HepG2 (cell line): ENCODE measurements around the gene TUT4. TPM values are rescaled to one million over a fixed set of nuclear protein-coding genes. Genes with fewer than 3 reads are reported as not detected.

Experiments used
- ATAC-seq: fragments of 200-7000 bp; cut with Tn5 transposase; 3 replicates; pipeline ENCODE4 v1.9.1; 2020; ENCODE audit warnings: mild to moderate bottlenecking, moderate library complexity
- BruUV-seq: library from RNA; stranded (reverse); fragments of 400-500 nt; replicated peaks from 2 replicates; lab custom pipeline; 2021; lab: Mats Ljungman, UMichigan
- CTCF ChIA-PET: fragments of 300-600 bp; formaldehyde crosslinking; extraction: SDS; loops from one replicate; lab custom pipeline; 2021; ENCODE audit warnings: low total read pairs, inconsistent platforms, low intra/inter-chr PET ratio; lab: Yijun Ruan, JAX
- POLR2A ChIA-PET: fragments of 350-600 bp; sonication (Branson Sonifier 250); formaldehyde crosslinking; loops from one replicate; lab custom pipeline; 2020; ENCODE audit warnings: antibody characterized with exemption, inconsistent platforms; lab: Yijun Ruan, JAX
- DNase-seq: peaks from one replicate; pipeline ENCODE4 v3.0.0-alpha.2; 2015; ENCODE audit warnings: low spot score
- FAIRE-seq: peaks from 3 replicates; lab custom pipeline; 2011; peaks lifted over from hg19 to GRCh38; lab: Jason Lieb, UNC
- H2AFZ ChIP-seq: one replicate; pipeline ENCODE4 v1.6.1; 2011; ENCODE audit warnings: low read length, inconsistent platforms
- H3K27ac ChIP-seq: fragments of 300-600 bp; 3 replicates; pipeline ENCODE4 v1.8.0; 2011; ENCODE audit warnings: mixed run types, mild to moderate bottlenecking, mixed read lengths, low read length, inconsistent platforms; ENCODE audit not compliant: insufficient read depth; ENCODE audit errors: extremely low read length
- H3K27me3 ChIP-seq, 2 experiments: fragments of 200-600 bp in 1 of 2; 2 replicates in 1 of 2; 3 replicates in 1 of 2; pipeline versions ENCODE4 v1.6.0 to v1.8.0; 2011; ENCODE audit warnings: low read length in 2 of 2, mild to moderate bottlenecking in 2 of 2, moderate library complexity in 2 of 2, inconsistent platforms in 1 of 2; ENCODE audit not compliant: insufficient read depth in 2 of 2, control insufficient read depth in 1 of 2
- H3K36me3 ChIP-seq, 2 experiments: fragments of 200-600 bp in 1 of 2; replicated peaks in 1 of 2; 2 replicates in 1 of 2; 3 replicates in 1 of 2; pipeline versions ENCODE4 v1.5.1 to v1.8.0; 2011; ENCODE audit warnings: low read length in 2 of 2, inconsistent platforms in 1 of 2; ENCODE audit not compliant: insufficient read depth in 2 of 2, control insufficient read depth in 1 of 2
- H3K4me1 ChIP-seq: 2 replicates; pipeline ENCODE4 v1.5.1; 2012; ENCODE audit warnings: low read length, inconsistent platforms; ENCODE audit not compliant: insufficient read depth
- H3K4me2 ChIP-seq: 2 replicates; pipeline ENCODE4 v1.6.0; 2011; ENCODE audit warnings: low read depth, low read length, inconsistent platforms
- H3K4me3 ChIP-seq, 3 experiments: fragments of 200-600 bp in 1 of 3; sonication (generic), shearing (Covaris generic) in 1 of 3; replicated peaks in 1 of 3; 2 replicates each; pipeline ENCODE4 v1.5.1; 2011 to 2016; ENCODE audit warnings: low read length in 3 of 3, inconsistent platforms in 2 of 3, low read depth in 2 of 3, mild to moderate bottlenecking in 2 of 3, control low read depth in 1 of 3, mixed read lengths in 1 of 3; ENCODE audit not compliant: insufficient read depth in 1 of 3
- H3K79me2 ChIP-seq: one replicate; pipeline ENCODE4 v1.6.1; 2011; ENCODE audit warnings: low read length, inconsistent platforms; ENCODE audit not compliant: insufficient read depth
- H3K9ac ChIP-seq: 2 replicates; pipeline ENCODE4 v1.6.0; 2011; ENCODE audit warnings: mild to moderate bottlenecking, low read depth, low read length, inconsistent platforms; ENCODE audit not compliant: insufficient read depth
- H3K9me3 ChIP-seq: 2 replicates; pipeline ENCODE4 v1.5.1; 2012; ENCODE audit warnings: mild to moderate bottlenecking, low read length
- H4K20me1 ChIP-seq: 2 replicates; pipeline ENCODE4 v1.6.0; 2011; ENCODE audit warnings: inconsistent platforms, mild to moderate bottlenecking, low read length, moderate library complexity; ENCODE audit not compliant: insufficient read depth
- AHR ChIP-seq: IDR thresholded peaks from 2 replicates; pipeline ENCODE4 v1.6.1; 2018; ENCODE audit warnings: missing genetic modification reagents, missing compliant biosample characterization
- AKAP8 ChIP-seq: sonication (generic); formaldehyde crosslinking; IDR thresholded peaks from 2 replicates; pipeline ENCODE4 v1.5.1; 2020; ENCODE audit warnings: mild to moderate bottlenecking, missing genetic modification reagents
- ARNT ChIP-seq: fragments of 450-650 bp; IDR thresholded peaks from 2 replicates; pipeline ENCODE4 v1.6.1; 2017
- FOSL1 ChIP-seq: sonication (generic); formaldehyde crosslinking; IDR thresholded peaks from 2 replicates; pipeline ENCODE4 v1.9.0; 2021; ENCODE audit warnings: missing genetic modification reagents, borderline replicate concordance
- GABPB1 ChIP-seq: IDR thresholded peaks from 2 replicates; pipeline ENCODE4 v1.6.1; 2016; ENCODE audit warnings: mild to moderate bottlenecking, missing genetic modification reagents, moderate library complexity, missing compliant biosample characterization
- MAFG ChIP-seq: sonication (generic); formaldehyde crosslinking; IDR thresholded peaks from 2 replicates; pipeline ENCODE4 v1.5.1; 2020; ENCODE audit warnings: mild to moderate bottlenecking, missing genetic modification reagents
- MIER3 ChIP-seq: IDR thresholded peaks from 2 replicates; pipeline ENCODE4 v1.6.1; 2016; ENCODE audit warnings: missing compliant biosample characterization, borderline replicate concordance
- NCOA1 ChIP-seq: sonication (generic); formaldehyde crosslinking; IDR thresholded peaks from 2 replicates; pipeline ENCODE4 v1.9.0; 2021; ENCODE audit warnings: missing genetic modification reagents
- POLR2A ChIP-seq, 2 experiments: IDR thresholded peaks; 2 replicates each; pipeline ENCODE4 v1.6.1; 2011; ENCODE audit warnings: low read depth in 2 of 2, low read length in 2 of 2, mild to moderate bottlenecking in 1 of 2, moderate library complexity in 1 of 2; ENCODE audit not compliant: insufficient read depth in 1 of 2
- PPARG ChIP-seq: conservative IDR thresholded peaks from 2 replicates; pipeline ENCODE4 v1.6.1; 2016; ENCODE audit warnings: missing biosample characterization, missing genetic modification reagents
- RARA ChIP-seq: IDR thresholded peaks from 2 replicates; pipeline ENCODE4 v1.6.1; 2016; ENCODE audit warnings: missing genetic modification reagents, missing compliant biosample characterization
- RFX3 ChIP-seq: IDR thresholded peaks from 2 replicates; pipeline ENCODE4 v1.6.1; 2016; ENCODE audit warnings: missing biosample characterization, missing genetic modification reagents
- TBX2 ChIP-seq: sonication (generic); formaldehyde crosslinking; IDR thresholded peaks from 2 replicates; pipeline ENCODE4 v1.5.0; 2020; ENCODE audit warnings: missing genetic modification reagents, mild to moderate bottlenecking, borderline replicate concordance
- ZBTB38 ChIP-seq: sonication (generic); formaldehyde crosslinking; IDR thresholded peaks from 2 replicates; pipeline ENCODE4 v1.5.1; 2020; ENCODE audit warnings: mild to moderate bottlenecking, missing genetic modification reagents
- ZNF24 ChIP-seq: fragments of 450-650 bp; IDR thresholded peaks from 2 replicates; pipeline ENCODE4 v1.6.1; 2017; ENCODE audit warnings: antibody characterized with exemption, mild to moderate bottlenecking
- ZNF296 ChIP-seq: sonication (generic); formaldehyde crosslinking; conservative IDR thresholded peaks from 2 replicates; pipeline ENCODE4 v1.5.0; 2020; ENCODE audit warnings: mild to moderate bottlenecking, missing genetic modification reagents
- ZNF564 ChIP-seq: sonication (generic); formaldehyde crosslinking; IDR thresholded peaks from 2 replicates; pipeline ENCODE4 v1.8.1; 2023; ENCODE audit warnings: mild to moderate bottlenecking, missing genetic modification reagents
- ZNF605 ChIP-seq: sonication (generic); formaldehyde crosslinking; IDR thresholded peaks from 2 replicates; pipeline ENCODE4 v1.8.0; 2022; ENCODE audit warnings: mild to moderate bottlenecking, missing genetic modification reagents
- ZNF713 ChIP-seq: sonication (generic); formaldehyde crosslinking; IDR thresholded peaks from 2 replicates; pipeline ENCODE4 v1.4.0; 2020; ENCODE audit warnings: mild to moderate bottlenecking, missing genetic modification reagents
- ZNF839 ChIP-seq: sonication (generic); formaldehyde crosslinking; IDR thresholded peaks from 2 replicates; pipeline ENCODE4 v1.4.0; 2020; ENCODE audit warnings: missing genetic modification reagents, mild to moderate bottlenecking, borderline replicate concordance
- ZNF883 ChIP-seq: sonication (generic); formaldehyde crosslinking; IDR thresholded peaks from 2 replicates; pipeline ENCODE4 v1.5.1; 2020; ENCODE audit warnings: mild to moderate bottlenecking, missing genetic modification reagents; ENCODE audit errors: not compliant biosample characterization
- WGBS: methylation state at CpG from one replicate; pipeline ENCODE4 v1.1.6; 2017; ENCODE audit warnings: low lambda C conversion rate; 5-methylcytosine and 5-hydroxymethylcytosine counted together
- in situ Hi-C: cut with HindIII; loops from 2 replicates; pipeline ENCODE4 v1.10.0; 2017; ENCODE audit warnings: low pct_unique_long_range_greater_than_20kb; ENCODE audit not compliant: extremely low pct_ligation_motif_present
- intact Hi-C: fragments of 100-400 bp; cut with micrococcal nuclease; formaldehyde crosslinking; loops from one replicate; pipeline ENCODE4 v1.10.0; 2022; ENCODE audit not compliant: unreplicated experiment
- polyA plus RNA-seq, 8 experiments: library from polyadenylated mRNA; depleted of rRNA in 3 of 8; stranded (reverse) in 7 of 8; unstranded in 1 of 8; fragments of >200 nt; fragmentation: Illumina TruSeq in 4 of 8; extraction: Trizol in 4 of 8; gene quantifications; 2 replicates each; pipeline versions ENCODE4 v1.2.1 to v1.2.3, GENCODE V29; 2011 to 2016; ENCODE audit warnings: low read depth in 4 of 8, missing spikeins in 1 of 8, mixed read lengths in 1 of 8; ENCODE audit not compliant: insufficient read depth in 1 of 8
- total RNA-seq, 5 experiments: library from RNA; depleted of rRNA; stranded (reverse); fragments of >200 nt; fragmentation: Illumina TruSeq; extraction: Trizol; gene quantifications; 2 replicates each; pipeline ENCODE4 v1.2.3, GENCODE V29; 2016; ENCODE audit warnings: low read depth in 1 of 5
- TF ChIP-seq, protein P1 (sequence below), 2 experiments: fragments of 450-650 bp in 1 of 2; sonication (generic) in 1 of 2; formaldehyde crosslinking; IDR thresholded peaks; 2 replicates each; pipeline versions ENCODE4 v1.5.0 to v1.8.0; 2020 to 2022; ENCODE audit warnings: mild to moderate bottlenecking in 1 of 2, missing genetic modification reagents in 1 of 2
- TF ChIP-seq, protein P2 (sequence below): sonication (generic); formaldehyde crosslinking; conservative IDR thresholded peaks from 2 replicates; pipeline ENCODE4 v1.8.0; 2022; ENCODE audit warnings: low read depth, missing genetic modification reagents
- TF ChIP-seq, protein P3 (sequence below): sonication (generic); formaldehyde crosslinking; IDR thresholded peaks from 2 replicates; pipeline ENCODE4 v1.4.0; 2020; ENCODE audit warnings: mild to moderate bottlenecking, missing genetic modification reagents

The TUT4 gene
- total and polyA plus RNA-seq, 2 of the 13 experiments (the other 11 are each of a cell fraction or from before 2014, with no cell fraction given) = 44.7 to 53.5 TPM

DNA sequence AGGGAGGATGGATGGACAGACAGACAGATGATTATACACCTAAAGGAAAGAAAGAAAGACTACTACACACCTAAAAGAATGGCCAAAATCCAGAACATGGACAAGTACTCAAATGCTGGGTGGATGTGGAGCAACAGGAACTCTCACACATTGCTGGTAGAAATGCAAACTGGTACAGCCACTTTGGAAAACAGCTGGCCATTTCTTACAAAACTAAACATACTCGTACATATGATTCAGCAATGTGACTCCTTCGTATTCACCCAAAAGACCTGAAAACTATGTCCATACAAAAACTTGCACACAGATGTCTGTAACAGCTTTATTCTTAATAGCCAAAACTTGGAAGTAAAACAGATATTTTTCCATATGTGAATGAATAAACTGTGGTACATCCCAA is 97.2 kb downstream of the TUT4 start (continued):
- TF ChIP-seq, protein P1, sequence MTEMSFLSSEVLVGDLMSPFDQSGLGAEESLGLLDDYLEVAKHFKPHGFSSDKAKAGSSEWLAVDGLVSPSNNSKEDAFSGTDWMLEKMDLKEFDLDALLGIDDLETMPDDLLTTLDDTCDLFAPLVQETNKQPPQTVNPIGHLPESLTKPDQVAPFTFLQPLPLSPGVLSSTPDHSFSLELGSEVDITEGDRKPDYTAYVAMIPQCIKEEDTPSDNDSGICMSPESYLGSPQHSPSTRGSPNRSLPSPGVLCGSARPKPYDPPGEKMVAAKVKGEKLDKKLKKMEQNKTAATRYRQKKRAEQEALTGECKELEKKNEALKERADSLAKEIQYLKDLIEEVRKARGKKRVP (CRISPR knock-in tag; IDR thresholded peaks at IDR 0.05) = no peak
- TF ChIP-seq TBX2 (no peak), PPARG (CRISPR knock-in tag) (no peak)

DNA sequence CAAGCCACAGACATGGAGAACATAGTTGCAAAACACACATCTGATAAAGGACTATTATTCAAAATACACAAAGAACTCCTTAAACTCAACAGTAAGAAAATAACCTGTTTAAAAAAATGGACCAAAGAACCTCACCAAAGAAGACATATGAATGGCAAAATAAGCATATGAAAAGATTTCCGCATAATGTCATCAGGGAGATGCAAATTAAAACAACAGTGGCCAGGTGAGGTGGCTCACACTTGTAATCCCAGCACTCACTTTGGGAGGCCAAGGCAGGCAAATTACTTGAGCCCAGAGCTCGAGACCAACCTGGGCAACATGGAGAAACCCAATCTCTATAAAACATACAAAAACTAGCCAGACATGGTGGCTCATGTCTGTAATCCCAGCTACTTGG is 98.1 kb downstream of the TUT4 start:
- no TSS peak for BruUV-seq
- FAIRE-seq = no peak

DNA sequence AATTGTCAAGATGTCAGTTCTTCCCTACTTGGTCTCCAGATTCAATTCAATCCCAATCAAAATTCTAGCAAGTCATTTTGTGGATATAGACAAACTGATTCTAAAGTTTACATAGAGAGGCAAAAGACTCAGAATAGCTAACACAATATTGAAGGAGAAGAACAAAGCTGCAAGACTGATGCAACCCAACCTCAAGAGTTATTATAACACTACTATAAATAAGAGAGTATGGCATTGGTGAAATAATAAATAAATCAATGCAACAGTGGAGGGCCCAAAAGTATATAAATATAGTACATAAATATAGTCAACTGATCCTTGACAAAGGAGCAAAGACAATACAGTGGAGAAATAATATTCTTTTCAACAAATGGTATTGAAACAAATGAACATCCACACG is 98.8 kb downstream of the TUT4 start:
- CTCF ChIA-PET = no interaction called here
- no TSS peak for BruUV-seq
- TF ChIP-seq NCOA1 = no peak
- TF ChIP-seq ARNT = no peak
- no peak for TF ChIP-seq POLR2A (IDR thresholded peaks at IDR 0.05; ENCODE audit: insufficient read depth in 1 of 2, low read depth in 2 of 2, low read length in 2 of 2)
- TF ChIP-seq ZBTB38 (CRISPR knock-in tag) = no peak
- no peak for TF ChIP-seq MIER3 (CRISPR knock-in tag)
- TF ChIP-seq ZNF883 (CRISPR knock-in tag) = no peak
- TF ChIP-seq, protein P2, sequence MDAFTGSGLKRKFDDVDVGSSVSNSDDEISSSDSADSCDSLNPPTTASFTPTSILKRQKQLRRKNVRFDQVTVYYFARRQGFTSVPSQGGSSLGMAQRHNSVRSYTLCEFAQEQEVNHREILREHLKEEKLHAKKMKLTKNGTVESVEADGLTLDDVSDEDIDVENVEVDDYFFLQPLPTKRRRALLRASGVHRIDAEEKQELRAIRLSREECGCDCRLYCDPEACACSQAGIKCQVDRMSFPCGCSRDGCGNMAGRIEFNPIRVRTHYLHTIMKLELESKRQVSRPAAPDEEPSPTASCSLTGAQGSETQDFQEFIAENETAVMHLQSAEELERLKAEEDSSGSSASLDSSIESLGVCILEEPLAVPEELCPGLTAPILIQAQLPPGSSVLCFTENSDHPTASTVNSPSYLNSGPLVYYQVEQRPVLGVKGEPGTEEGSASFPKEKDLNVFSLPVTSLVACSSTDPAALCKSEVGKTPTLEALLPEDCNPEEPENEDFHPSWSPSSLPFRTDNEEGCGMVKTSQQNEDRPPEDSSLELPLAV (CRISPR knock-in tag) = no peak
- TF ChIP-seq, protein P3, sequence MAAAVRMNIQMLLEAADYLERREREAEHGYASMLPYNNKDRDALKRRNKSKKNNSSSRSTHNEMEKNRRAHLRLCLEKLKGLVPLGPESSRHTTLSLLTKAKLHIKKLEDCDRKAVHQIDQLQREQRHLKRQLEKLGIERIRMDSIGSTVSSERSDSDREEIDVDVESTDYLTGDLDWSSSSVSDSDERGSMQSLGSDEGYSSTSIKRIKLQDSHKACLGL (CRISPR knock-in tag) = no peak
- TF ChIP-seq AHR = no peak
- TF ChIP-seq ZNF605 (CRISPR knock-in tag) = no peak
- TF ChIP-seq ZNF24 = no peak

More for the DNA sequence above, 98.1 kb downstream of the TUT4 start:
- no peak for DNase-seq
- in situ Hi-C loops = no loop called here
- no peak overlapping the region for H3K27ac ChIP-seq
- ChIA-PET POLR2A (no interaction called here), CTCF (no interaction called here)
- no peak overlapping the region for H2AFZ ChIP-seq
- no peaks in the 10 kb centered on the region for H3K4me1 ChIP-seq
- peaks cover 1 to 22% of the 10 kb centered on the region in 2 experiments; a peak in 3 of 5 replicates for H3K36me3 ChIP-seq
- ATAC-seq = no peak
- no peaks in the 10 kb centered on the region for H4K20me1 ChIP-seq
- H3K4me3 ChIP-seq = no peak overlapping the region
- H3K9ac ChIP-seq = no peak overlapping the region
- intact Hi-C loops = no loop called here
- H3K4me2 ChIP-seq = no peak overlapping the region
- H3K9me3 ChIP-seq = no peaks in the 10 kb centered on the region
- TF ChIP-seq ZNF713 (CRISPR knock-in tag) = no peak
- TF ChIP-seq ZNF296 (CRISPR knock-in tag) = no peak
- TF ChIP-seq RARA (CRISPR knock-in tag) = no peak
- TF ChIP-seq ZNF564 (CRISPR knock-in tag) = no peak
- TF ChIP-seq RFX3 (CRISPR knock-in tag) = no peak
- no peak for TF ChIP-seq MAFG (CRISPR knock-in tag)
- no peak for TF ChIP-seq GABPB1 (CRISPR knock-in tag)
- no peak for TF ChIP-seq ZNF839 (CRISPR knock-in tag)
- no peak for TF ChIP-seq AKAP8 (CRISPR knock-in tag)
- TF ChIP-seq FOSL1 = no peak
- H3K27me3 ChIP-seq = no peaks in the 10 kb centered on the region
- no peaks in the 10 kb centered on the region for H3K79me2 ChIP-seq
- WGBS = 93% methylated on average over 2 of the region's 2 CpGs

More for the DNA sequence above, 98.8 kb downstream of the TUT4 start:
- no peak overlapping the region for H3K9ac ChIP-seq
- H3K27ac ChIP-seq = no peak overlapping the region
- no peak overlapping the region for H3K4me3 ChIP-seq
- 100% methylated on average over 1 of the region's 1 CpG for WGBS
- in situ Hi-C loops (no loop called here), intact Hi-C loops (no loop called here)
- no peaks in the 10 kb centered on the region for H3K9me3 ChIP-seq
- FAIRE-seq = no peak
- no peak for ATAC-seq
- H3K4me2 ChIP-seq = no peak overlapping the region
- DNase-seq = no peak
- no peak overlapping the region for H2AFZ ChIP-seq
- no peaks in the 10 kb centered on the region for H3K4me1 ChIP-seq
- POLR2A ChIA-PET = no interaction called here
- no peaks in the 10 kb centered on the region for H3K79me2 ChIP-seq
- H3K36me3 ChIP-seq = peaks cover 1 to 22% of the 10 kb centered on the region in 2 experiments; a peak in 3 of 5 replicates
- no peaks in the 10 kb centered on the region for H3K27me3 ChIP-seq
- no peaks in the 10 kb centered on the region for H4K20me1 ChIP-seq
